ENCODE data around the gene DNMBP.
"Not testable (repeated sequence)": the region's sequence is repeated elsewhere in the genome, so short reads cannot be mapped to it uniquely, and the experiment has no call there.

DNA sequence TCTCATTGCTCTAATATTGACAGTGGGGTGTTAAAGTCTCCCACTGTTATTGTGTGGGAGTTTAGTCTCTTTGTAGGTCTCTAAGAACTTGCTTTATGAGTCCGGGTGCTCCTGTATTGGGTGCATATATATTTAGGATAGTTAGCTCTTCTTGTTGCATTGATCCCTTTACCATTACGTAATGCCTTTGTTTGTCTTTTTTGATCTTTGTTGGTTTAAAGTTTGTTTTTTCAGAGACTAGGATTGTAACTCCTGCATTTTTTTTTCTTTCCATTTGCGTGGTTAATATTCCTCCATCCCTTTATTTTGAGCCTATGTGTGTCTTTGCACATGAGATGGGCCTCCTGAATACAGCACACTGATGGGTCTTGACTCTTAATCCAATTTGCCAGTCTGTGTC lies 142.5 kb downstream of the DNMBP start:
- TF ChIP-seq, protein P1, sequence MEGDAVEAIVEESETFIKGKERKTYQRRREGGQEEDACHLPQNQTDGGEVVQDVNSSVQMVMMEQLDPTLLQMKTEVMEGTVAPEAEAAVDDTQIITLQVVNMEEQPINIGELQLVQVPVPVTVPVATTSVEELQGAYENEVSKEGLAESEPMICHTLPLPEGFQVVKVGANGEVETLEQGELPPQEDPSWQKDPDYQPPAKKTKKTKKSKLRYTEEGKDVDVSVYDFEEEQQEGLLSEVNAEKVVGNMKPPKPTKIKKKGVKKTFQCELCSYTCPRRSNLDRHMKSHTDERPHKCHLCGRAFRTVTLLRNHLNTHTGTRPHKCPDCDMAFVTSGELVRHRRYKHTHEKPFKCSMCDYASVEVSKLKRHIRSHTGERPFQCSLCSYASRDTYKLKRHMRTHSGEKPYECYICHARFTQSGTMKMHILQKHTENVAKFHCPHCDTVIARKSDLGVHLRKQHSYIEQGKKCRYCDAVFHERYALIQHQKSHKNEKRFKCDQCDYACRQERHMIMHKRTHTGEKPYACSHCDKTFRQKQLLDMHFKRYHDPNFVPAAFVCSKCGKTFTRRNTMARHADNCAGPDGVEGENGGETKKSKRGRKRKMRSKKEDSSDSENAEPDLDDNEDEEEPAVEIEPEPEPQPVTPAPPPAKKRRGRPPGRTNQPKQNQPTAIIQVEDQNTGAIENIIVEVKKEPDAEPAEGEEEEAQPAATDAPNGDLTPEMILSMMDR (IDR thresholded peaks at IDR 0.05), result not testable (repeated sequence)
- TF ChIP-seq POLR2A (IDR thresholded peaks at IDR 0.05), result not testable (repeated sequence)
